Measurements from ENCODE around the gene PRR15.

The PRR15 gene

GRCh38 chr7:29572558-29572957 lies 8.9 kb downstream of the PRR15 start:
- DNase-seq, result no peak

- no peak for DNase-seq
These were observed 9.9 kb downstream of the PRR15 start for GRCh38 chr7:29573567-29573966.

GRCh38 chr7:29574659-29575058 lies 11.0 kb downstream of the PRR15 start:
- no peak for DNase-seq

- no peak for DNase-seq
These were observed 23.7 kb downstream of the PRR15 start for GRCh38 chr7:29587195-29587808.

- no peak for DNase-seq
These were observed 24.6 kb downstream of the PRR15 start for GRCh38 chr7:29588212-29588611.

- no peak for DNase-seq
These were observed 25.5 kb downstream of the PRR15 start for GRCh38 chr7:29588900-29589696.

GRCh38 chr7:29592866-29593265 lies 29.2 kb downstream of the PRR15 start:
- DNase-seq, result no peak

GRCh38 chr7:29593459-29593858 lies 29.8 kb downstream of the PRR15 start:
- DNase-seq, result no peak

- DNase-seq, result no peak
These were observed 33.1 kb downstream of the PRR15 start for GRCh38 chr7:29596593-29597178.

GRCh38 chr7:29597266-29597665 lies 33.6 kb downstream of the PRR15 start:
- no peak for DNase-seq

- no peak for DNase-seq
These were observed 34.5 kb downstream of the PRR15 start for GRCh38 chr7:29598137-29598536.

- peak; percentile 14 for DNase-seq
These were observed 35.0 kb downstream of the PRR15 start for GRCh38 chr7:29598613-29599012.

GRCh38 chr7:29599026-29599425 lies 35.4 kb downstream of the PRR15 start:
- no peak for DNase-seq

GRCh38 chr7:29600661-29601060 lies 37.0 kb downstream of the PRR15 start:
- DNase-seq, result no peak

GRCh38 chr7:29604052-29604451 lies 40.4 kb downstream of the PRR15 start:
- DNase-seq, result no peak

GRCh38 chr7:29604702-29605101 lies 41.1 kb downstream of the PRR15 start:
- no peak for DNase-seq

GRCh38 chr7:29605671-29606070 lies 42.0 kb downstream of the PRR15 start:
- no peak for DNase-seq

- no peak for DNase-seq
These were observed 42.7 kb downstream of the PRR15 start for GRCh38 chr7:29606287-29606721.

- no peak for DNase-seq
These were observed 43.2 kb downstream of the PRR15 start for GRCh38 chr7:29606830-29607229.

- no peak for DNase-seq
These were observed 43.6 kb downstream of the PRR15 start for GRCh38 chr7:29607259-29607658.

GRCh38 chr7:29607889-29608288 lies 44.3 kb downstream of the PRR15 start:
- no peak for DNase-seq

GRCh38 chr7:29609162-29610037 lies 45.8 kb downstream of the PRR15 start:
- DNase-seq, result no peak

GRCh38 chr7:29610086-29610485 lies 46.5 kb downstream of the PRR15 start:
- DNase-seq, result no peak
